Amniotic epithelial cell (primary cell): Measurements from ENCODE around the gene ITPR1.

Experiments
- DNase-seq: peaks from one replicate; pipeline ENCODE4 v3.0.0-alpha.2; 2010; ENCODE audit warnings: low read depth

ITPR1 gene

GRCh38 chr3:4720316-4721075, 227.3 kb downstream of the ITPR1 start:
- DNase-seq = peak; percentile 78

GRCh38 chr3:4721511-4721911, 228.4 kb downstream of the ITPR1 start:
- DNase-seq = peak; percentile 96

- DNase-seq = peak; percentile 85
Observed at GRCh38 chr3:4722103-4722502, 229.0 kb downstream of the ITPR1 start.

GRCh38 chr3:4724051-4724629, 231.0 kb downstream of the ITPR1 start:
- DNase-seq = peak; percentile 38

- DNase-seq = no peak
Observed at GRCh38 chr3:4726549-4726948, 233.4 kb downstream of the ITPR1 start.

- DNase-seq = peak; percentile 45
Observed at GRCh38 chr3:4729061-4729973, 236.2 kb downstream of the ITPR1 start.

- DNase-seq = no peak
Observed at GRCh38 chr3:4730719-4731118, 237.6 kb downstream of the ITPR1 start.

- DNase-seq = peak; percentile 73
Observed at GRCh38 chr3:4731543-4732111, 238.5 kb downstream of the ITPR1 start.

GRCh38 chr3:4732925-4733324, 239.8 kb downstream of the ITPR1 start:
- no peak for DNase-seq

- DNase-seq = no peak
Observed at GRCh38 chr3:4734454-4734853, 241.3 kb downstream of the ITPR1 start.

GRCh38 chr3:4735243-4735642, 242.1 kb downstream of the ITPR1 start:
- no peak for DNase-seq

GRCh38 chr3:4736284-4736861, 243.2 kb downstream of the ITPR1 start:
- no peak for DNase-seq

- DNase-seq = no peak
Observed at GRCh38 chr3:4738737-4739274, 245.7 kb downstream of the ITPR1 start.

- no peak for DNase-seq
Observed at GRCh38 chr3:4739289-4740236, 246.4 kb downstream of the ITPR1 start.

- no peak for DNase-seq
Observed at GRCh38 chr3:4740397-4741105, 247.4 kb downstream of the ITPR1 start.

GRCh38 chr3:4741106-4741403, 247.9 kb downstream of the ITPR1 start:
- DNase-seq = no peak

GRCh38 chr3:4741404-4742307, 248.5 kb downstream of the ITPR1 start:
- peak; percentile 98 for DNase-seq

- no peak for DNase-seq
Observed at GRCh38 chr3:4742359-4742758, 249.2 kb downstream of the ITPR1 start.

GRCh38 chr3:4743371-4743770, 250.2 kb downstream of the ITPR1 start:
- DNase-seq = no peak
